Measurements from ENCODE around the gene SPTBN1. TPM values are rescaled to one million over a fixed set of nuclear protein-coding genes. Genes with fewer than 3 reads are reported as not detected.

SPTBN1 gene
- total and polyA plus RNA-seq, 2 of the 13 experiments (the other 11 are each of a cell fraction or from before 2014, with no cell fraction given), result 123 to 299 TPM

DNA sequence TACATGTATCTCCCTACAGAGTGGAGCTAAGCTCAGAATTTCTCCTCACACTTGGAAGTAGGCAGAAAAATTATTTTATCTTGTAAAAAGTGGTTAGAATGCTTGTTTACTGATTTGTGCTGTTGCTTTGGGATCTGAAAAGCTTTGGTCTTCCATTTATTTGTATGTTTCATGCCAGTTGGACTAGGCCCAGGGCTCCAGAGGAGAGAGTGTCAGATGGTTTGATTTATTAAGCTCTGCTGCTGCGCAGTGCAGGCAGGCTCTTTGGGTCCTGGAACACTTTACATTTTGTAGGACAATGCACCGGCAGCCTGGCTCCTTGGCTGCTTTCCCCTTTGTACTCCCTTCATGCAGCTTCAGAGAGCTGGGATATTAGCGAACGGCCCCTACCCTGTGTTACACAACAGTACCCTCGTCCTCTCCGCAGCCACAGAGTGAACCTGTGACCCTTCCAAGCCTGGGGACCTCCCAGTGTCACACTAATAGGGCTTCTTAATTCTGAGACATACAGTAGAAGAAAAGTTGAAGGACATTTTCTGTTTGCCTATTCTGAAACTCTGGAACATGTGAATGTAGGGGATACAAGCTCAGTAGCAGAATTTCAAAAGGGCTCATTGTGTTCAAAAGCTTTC, 210.6 kb downstream of the SPTBN1 start (continued):
- TF ChIP-seq, protein P1, sequence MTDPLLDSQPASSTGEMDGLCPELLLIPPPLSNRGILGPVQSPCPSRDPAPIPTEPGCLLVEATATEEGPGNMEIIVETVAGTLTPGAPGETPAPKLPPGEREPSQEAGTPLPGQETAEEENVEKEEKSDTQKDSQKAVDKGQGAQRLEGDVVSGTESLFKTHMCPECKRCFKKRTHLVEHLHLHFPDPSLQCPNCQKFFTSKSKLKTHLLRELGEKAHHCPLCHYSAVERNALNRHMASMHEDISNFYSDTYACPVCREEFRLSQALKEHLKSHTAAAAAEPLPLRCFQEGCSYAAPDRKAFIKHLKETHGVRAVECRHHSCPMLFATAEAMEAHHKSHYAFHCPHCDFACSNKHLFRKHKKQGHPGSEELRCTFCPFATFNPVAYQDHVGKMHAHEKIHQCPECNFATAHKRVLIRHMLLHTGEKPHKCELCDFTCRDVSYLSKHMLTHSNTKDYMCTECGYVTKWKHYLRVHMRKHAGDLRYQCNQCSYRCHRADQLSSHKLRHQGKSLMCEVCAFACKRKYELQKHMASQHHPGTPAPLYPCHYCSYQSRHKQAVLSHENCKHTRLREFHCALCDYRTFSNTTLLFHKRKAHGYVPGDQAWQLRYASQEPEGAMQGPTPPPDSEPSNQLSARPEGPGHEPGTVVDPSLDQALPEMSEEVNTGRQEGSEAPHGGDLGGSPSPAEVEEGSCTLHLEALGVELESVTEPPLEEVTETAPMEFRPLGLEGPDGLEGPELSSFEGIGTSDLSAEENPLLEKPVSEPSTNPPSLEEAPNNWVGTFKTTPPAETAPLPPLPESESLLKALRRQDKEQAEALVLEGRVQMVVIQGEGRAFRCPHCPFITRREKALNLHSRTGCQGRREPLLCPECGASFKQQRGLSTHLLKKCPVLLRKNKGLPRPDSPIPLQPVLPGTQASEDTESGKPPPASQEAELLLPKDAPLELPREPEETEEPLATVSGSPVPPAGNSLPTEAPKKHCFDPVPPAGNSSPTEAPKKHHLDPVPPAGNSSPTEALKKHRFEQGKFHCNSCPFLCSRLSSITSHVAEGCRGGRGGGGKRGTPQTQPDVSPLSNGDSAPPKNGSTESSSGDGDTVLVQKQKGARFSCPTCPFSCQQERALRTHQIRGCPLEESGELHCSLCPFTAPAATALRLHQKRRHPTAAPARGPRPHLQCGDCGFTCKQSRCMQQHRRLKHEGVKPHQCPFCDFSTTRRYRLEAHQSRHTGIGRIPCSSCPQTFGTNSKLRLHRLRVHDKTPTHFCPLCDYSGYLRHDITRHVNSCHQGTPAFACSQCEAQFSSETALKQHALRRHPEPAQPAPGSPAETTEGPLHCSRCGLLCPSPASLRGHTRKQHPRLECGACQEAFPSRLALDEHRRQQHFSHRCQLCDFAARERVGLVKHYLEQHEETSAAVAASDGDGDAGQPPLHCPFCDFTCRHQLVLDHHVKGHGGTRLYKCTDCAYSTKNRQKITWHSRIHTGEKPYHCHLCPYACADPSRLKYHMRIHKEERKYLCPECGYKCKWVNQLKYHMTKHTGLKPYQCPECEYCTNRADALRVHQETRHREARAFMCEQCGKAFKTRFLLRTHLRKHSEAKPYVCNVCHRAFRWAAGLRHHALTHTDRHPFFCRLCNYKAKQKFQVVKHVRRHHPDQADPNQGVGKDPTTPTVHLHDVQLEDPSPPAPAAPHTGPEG (CRISPR knock-in tag; IDR thresholded peaks at IDR 0.05), result no peak; the same call in 1 of the 2 replicates
- TF ChIP-seq PHF21A (CRISPR knock-in tag; IDR thresholded peaks at IDR 0.05), result peak; percentile 94
- peak; percentile 70 for TF ChIP-seq POGZ (CRISPR knock-in tag; IDR thresholded peaks at IDR 0.05)
- TF ChIP-seq AGO2 (optimal IDR thresholded peaks at IDR 0.05; ENCODE audit: low read depth, low read length), result no peak
- TF ChIP-seq ZNF790 (CRISPR knock-in tag; IDR thresholded peaks at IDR 0.05; ENCODE audit: borderline replicate concordance), result no peak
- TF ChIP-seq, protein P2, sequence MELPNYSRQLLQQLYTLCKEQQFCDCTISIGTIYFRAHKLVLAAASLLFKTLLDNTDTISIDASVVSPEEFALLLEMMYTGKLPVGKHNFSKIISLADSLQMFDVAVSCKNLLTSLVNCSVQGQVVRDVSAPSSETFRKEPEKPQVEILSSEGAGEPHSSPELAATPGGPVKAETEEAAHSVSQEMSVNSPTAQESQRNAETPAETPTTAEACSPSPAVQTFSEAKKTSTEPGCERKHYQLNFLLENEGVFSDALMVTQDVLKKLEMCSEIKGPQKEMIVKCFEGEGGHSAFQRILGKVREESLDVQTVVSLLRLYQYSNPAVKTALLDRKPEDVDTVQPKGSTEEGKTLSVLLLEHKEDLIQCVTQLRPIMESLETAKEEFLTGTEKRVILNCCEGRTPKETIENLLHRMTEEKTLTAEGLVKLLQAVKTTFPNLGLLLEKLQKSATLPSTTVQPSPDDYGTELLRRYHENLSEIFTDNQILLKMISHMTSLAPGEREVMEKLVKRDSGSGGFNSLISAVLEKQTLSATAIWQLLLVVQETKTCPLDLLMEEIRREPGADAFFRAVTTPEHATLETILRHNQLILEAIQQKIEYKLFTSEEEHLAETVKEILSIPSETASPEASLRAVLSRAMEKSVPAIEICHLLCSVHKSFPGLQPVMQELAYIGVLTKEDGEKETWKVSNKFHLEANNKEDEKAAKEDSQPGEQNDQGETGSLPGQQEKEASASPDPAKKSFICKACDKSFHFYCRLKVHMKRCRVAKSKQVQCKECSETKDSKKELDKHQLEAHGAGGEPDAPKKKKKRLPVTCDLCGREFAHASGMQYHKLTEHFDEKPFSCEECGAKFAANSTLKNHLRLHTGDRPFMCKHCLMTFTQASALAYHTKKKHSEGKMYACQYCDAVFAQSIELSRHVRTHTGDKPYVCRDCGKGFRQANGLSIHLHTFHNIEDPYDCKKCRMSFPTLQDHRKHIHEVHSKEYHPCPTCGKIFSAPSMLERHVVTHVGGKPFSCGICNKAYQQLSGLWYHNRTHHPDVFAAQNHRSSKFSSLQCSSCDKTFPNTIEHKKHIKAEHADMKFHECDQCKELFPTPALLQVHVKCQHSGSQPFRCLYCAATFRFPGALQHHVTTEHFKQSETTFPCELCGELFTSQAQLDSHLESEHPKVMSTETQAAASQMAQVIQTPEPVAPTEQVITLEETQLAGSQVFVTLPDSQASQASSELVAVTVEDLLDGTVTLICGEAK (IDR thresholded peaks at IDR 0.05), result no peak
- TF ChIP-seq, protein P2 (CRISPR knock-in tag; IDR thresholded peaks at IDR 0.05), result peak; percentile 56; the same call in 1 of the 2 replicates
- no peak for TF ChIP-seq ZFP41 (CRISPR knock-in tag; IDR thresholded peaks at IDR 0.05; ENCODE audit: borderline replicate concordance)
- TF ChIP-seq RBM22 (optimal IDR thresholded peaks at IDR 0.05; ENCODE audit: low read length), result peak; percentile 71
- TF ChIP-seq, protein P3, sequence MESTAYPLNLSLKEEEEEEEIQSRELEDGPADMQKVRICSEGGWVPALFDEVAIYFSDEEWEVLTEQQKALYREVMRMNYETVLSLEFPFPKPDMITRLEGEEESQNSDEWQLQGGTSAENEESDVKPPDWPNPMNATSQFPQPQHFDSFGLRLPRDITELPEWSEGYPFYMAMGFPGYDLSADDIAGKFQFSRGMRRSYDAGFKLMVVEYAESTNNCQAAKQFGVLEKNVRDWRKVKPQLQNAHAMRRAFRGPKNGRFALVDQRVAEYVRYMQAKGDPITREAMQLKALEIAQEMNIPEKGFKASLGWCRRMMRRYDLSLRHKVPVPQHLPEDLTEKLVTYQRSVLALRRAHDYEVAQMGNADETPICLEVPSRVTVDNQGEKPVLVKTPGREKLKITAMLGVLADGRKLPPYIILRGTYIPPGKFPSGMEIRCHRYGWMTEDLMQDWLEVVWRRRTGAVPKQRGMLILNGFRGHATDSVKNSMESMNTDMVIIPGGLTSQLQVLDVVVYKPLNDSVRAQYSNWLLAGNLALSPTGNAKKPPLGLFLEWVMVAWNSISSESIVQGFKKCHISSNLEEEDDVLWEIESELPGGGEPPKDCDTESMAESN (CRISPR knock-in tag; conservative IDR thresholded peaks at IDR 0.05), result no peak; the same call in 1 of the 2 replicates
- no peak for TF ChIP-seq SNRNP70 (IDR thresholded peaks at IDR 0.05; ENCODE audit: low read depth, low read length)
- peak; percentile 83; the same call in 1 of the 2 replicates for TF ChIP-seq ZFP90 (CRISPR knock-in tag; IDR thresholded peaks at IDR 0.05; ENCODE audit: borderline replicate concordance)
